ENCODE measurements around the gene EIF4A2. TPM values are rescaled to one million over a fixed set of nuclear protein-coding genes. Genes with fewer than 3 reads are reported as not detected.

EIF4A2 gene
- total and polyA plus RNA-seq, 10 of the 15 experiments (the other 5 are each of a cell fraction or from before 2014, with no cell fraction given), result 154 to 680 (median 259) TPM

MicroRNAs encoded within 50 kb of the gene (microRNA counts, 767-probe panel; counts per million panel counts)
- microRNA hsa-miR-1248, result 977 counts per million, percentile 26 among the panel's probes with 10 or more counts

Small RNA genes lying within 50 kb of the gene (microRNA-seq; reads per million reads assigned to microRNA genes)
- gene MIR1248, result 1.5 reads per million

Small RNA genes lying within 50 kb of the gene (small RNA-seq; reads per million reads assigned to genes)
- gene RF00092 (not detected), gene RNU6-1105P (not detected), gene SNORA4 (not detected), gene SNORA63 (not detected), gene SNORA81 (not detected), gene SNORD2 (not detected)

Other genes starting within 250 kb of the EIF4A2 start
Only the 7 nearest of the 10 such genes appear.
- gene AHSG, start 170.5 kb upstream of the EIF4A2 start, total RNA-seq (2014; rRNA removed), result not detected in 2 replicates
- gene AHSG, start 170.5 kb upstream of the EIF4A2 start, total RNA-seq (2014; rRNA removed; fragmentation: Illumina TruSeq; extraction: Trizol), result not detected in 2 replicates
- 0.90 and 1.2 TPM in 2 replicates for gene AHSG, start 170.5 kb upstream of the EIF4A2 start, total RNA-seq (2021)
- not detected in 2 replicates for gene AHSG, start 170.5 kb upstream of the EIF4A2 start, polyA plus RNA-seq (2011; rRNA removed)
- gene AHSG, start 170.5 kb upstream of the EIF4A2 start, polyA plus RNA-seq (2014; fragmentation: Illumina TruSeq; extraction: Trizol), result not detected in 2 replicates
- gene AHSG, start 170.5 kb upstream of the EIF4A2 start, polyA plus RNA-seq (2014; fragmentation: Nextera tagmentation; extraction: Ambion mirVana), result under 1 TPM in 1 of 2 experiments, not detected in 1; 0.06 TPM
- 0.15 TPM in 1 of 2 replicates, not detected in the other for gene AHSG, start 170.5 kb upstream of the EIF4A2 start, polyA plus RNA-seq (2014; rRNA removed)
- gene AHSG, start 170.5 kb upstream of the EIF4A2 start, polyA plus RNA-seq (2016; fragmentation: Nextera tagmentation; extraction: Ambion mirVana), result not detected
- not detected in 2 replicates for gene FETUB, start 143.2 kb upstream of the EIF4A2 start, total RNA-seq (2014; rRNA removed)
- gene FETUB, start 143.2 kb upstream of the EIF4A2 start, total RNA-seq (2014; rRNA removed; fragmentation: Illumina TruSeq; extraction: Trizol), result not detected in 2 replicates
- gene FETUB, start 143.2 kb upstream of the EIF4A2 start, total RNA-seq (2021), result not detected in 2 replicates
- not detected in 2 replicates for gene FETUB, start 143.2 kb upstream of the EIF4A2 start, polyA plus RNA-seq (2011; rRNA removed)
- gene FETUB, start 143.2 kb upstream of the EIF4A2 start, polyA plus RNA-seq (2014; fragmentation: Illumina TruSeq; extraction: Trizol), result not detected in 2 replicates
- not detected for gene FETUB, start 143.2 kb upstream of the EIF4A2 start, polyA plus RNA-seq (2014; fragmentation: Nextera tagmentation; extraction: Ambion mirVana)
- not detected in 2 replicates for gene FETUB, start 143.2 kb upstream of the EIF4A2 start, polyA plus RNA-seq (2014; rRNA removed)
- gene FETUB, start 143.2 kb upstream of the EIF4A2 start, polyA plus RNA-seq (2016; fragmentation: Nextera tagmentation; extraction: Ambion mirVana), result not detected
- gene HRG, start 117.6 kb upstream of the EIF4A2 start, total RNA-seq (2014; rRNA removed), result not detected in 2 replicates
- gene HRG, start 117.6 kb upstream of the EIF4A2 start, total RNA-seq (2014; rRNA removed; fragmentation: Illumina TruSeq; extraction: Trizol), result not detected in 2 replicates
- 0.13 and 0.21 TPM in 2 replicates for gene HRG, start 117.6 kb upstream of the EIF4A2 start, total RNA-seq (2021)
- gene HRG, start 117.6 kb upstream of the EIF4A2 start, polyA plus RNA-seq (2011; rRNA removed), result not detected in 2 replicates
- not detected in 2 replicates for gene HRG, start 117.6 kb upstream of the EIF4A2 start, polyA plus RNA-seq (2014; fragmentation: Illumina TruSeq; extraction: Trizol)
- gene HRG, start 117.6 kb upstream of the EIF4A2 start, polyA plus RNA-seq (2014; fragmentation: Nextera tagmentation; extraction: Ambion mirVana), result not detected
- not detected in 2 replicates for gene HRG, start 117.6 kb upstream of the EIF4A2 start, polyA plus RNA-seq (2014; rRNA removed)
- gene HRG, start 117.6 kb upstream of the EIF4A2 start, polyA plus RNA-seq (2016; fragmentation: Nextera tagmentation; extraction: Ambion mirVana), result not detected
- not detected in 2 replicates for gene KNG1, start 66.2 kb upstream of the EIF4A2 start, total RNA-seq (2014; rRNA removed)
- not detected in 2 replicates for gene KNG1, start 66.2 kb upstream of the EIF4A2 start, total RNA-seq (2014; rRNA removed; fragmentation: Illumina TruSeq; extraction: Trizol)
- 0.21 and 0.24 TPM in 2 replicates for gene KNG1, start 66.2 kb upstream of the EIF4A2 start, total RNA-seq (2021)
- gene KNG1, start 66.2 kb upstream of the EIF4A2 start, polyA plus RNA-seq (2011; rRNA removed), result not detected in 2 replicates
- gene KNG1, start 66.2 kb upstream of the EIF4A2 start, polyA plus RNA-seq (2014; fragmentation: Illumina TruSeq; extraction: Trizol), result not detected in 2 replicates
- gene KNG1, start 66.2 kb upstream of the EIF4A2 start, polyA plus RNA-seq (2014; fragmentation: Nextera tagmentation; extraction: Ambion mirVana), result not detected
- not detected in 2 replicates for gene KNG1, start 66.2 kb upstream of the EIF4A2 start, polyA plus RNA-seq (2014; rRNA removed)
- gene KNG1, start 66.2 kb upstream of the EIF4A2 start, polyA plus RNA-seq (2016; fragmentation: Nextera tagmentation; extraction: Ambion mirVana), result not detected
- gene RFC4, start 22.9 kb downstream of the EIF4A2 start, total RNA-seq (2014; rRNA removed), result 79.8 and 91.8 TPM in 2 replicates
- 112 and 121 TPM in 2 replicates for gene RFC4, start 22.9 kb downstream of the EIF4A2 start, total RNA-seq (2014; rRNA removed; fragmentation: Illumina TruSeq; extraction: Trizol)
- gene RFC4, start 22.9 kb downstream of the EIF4A2 start, total RNA-seq (2021), result 63.8 and 69.2 TPM in 2 replicates
- 49.1 and 58.6 TPM in 2 replicates for gene RFC4, start 22.9 kb downstream of the EIF4A2 start, polyA plus RNA-seq (2011; rRNA removed)
- 104 and 141 TPM in 2 replicates for gene RFC4, start 22.9 kb downstream of the EIF4A2 start, polyA plus RNA-seq (2014; fragmentation: Illumina TruSeq; extraction: Trizol)
- gene RFC4, start 22.9 kb downstream of the EIF4A2 start, polyA plus RNA-seq (2014; fragmentation: Nextera tagmentation; extraction: Ambion mirVana), result 100 to 1,000 TPM; 122 to 139 TPM
- 77.6 and 83.1 TPM in 2 replicates for gene RFC4, start 22.9 kb downstream of the EIF4A2 start, polyA plus RNA-seq (2014; rRNA removed)
- gene RFC4, start 22.9 kb downstream of the EIF4A2 start, polyA plus RNA-seq (2016; fragmentation: Nextera tagmentation; extraction: Ambion mirVana), result 100 to 1,000 TPM; 144 TPM
- gene ADIPOQ, start 59.1 kb downstream of the EIF4A2 start, total RNA-seq (2014; rRNA removed), result not detected in 2 replicates
- not detected in 2 replicates for gene ADIPOQ, start 59.1 kb downstream of the EIF4A2 start, total RNA-seq (2014; rRNA removed; fragmentation: Illumina TruSeq; extraction: Trizol)
- gene ADIPOQ, start 59.1 kb downstream of the EIF4A2 start, total RNA-seq (2021), result not detected in 2 replicates
- gene ADIPOQ, start 59.1 kb downstream of the EIF4A2 start, polyA plus RNA-seq (2011; rRNA removed), result not detected in 2 replicates
- not detected in 2 replicates for gene ADIPOQ, start 59.1 kb downstream of the EIF4A2 start, polyA plus RNA-seq (2014; fragmentation: Illumina TruSeq; extraction: Trizol)
- gene ADIPOQ, start 59.1 kb downstream of the EIF4A2 start, polyA plus RNA-seq (2014; fragmentation: Nextera tagmentation; extraction: Ambion mirVana), result not detected
- not detected in 2 replicates for gene ADIPOQ, start 59.1 kb downstream of the EIF4A2 start, polyA plus RNA-seq (2014; rRNA removed)
- gene ADIPOQ, start 59.1 kb downstream of the EIF4A2 start, polyA plus RNA-seq (2016; fragmentation: Nextera tagmentation; extraction: Ambion mirVana), result not detected
- 139 and 147 TPM in 2 replicates for gene ST6GAL1, start 146.9 kb downstream of the EIF4A2 start, total RNA-seq (2014; rRNA removed)
- 158 and 169 TPM in 2 replicates for gene ST6GAL1, start 146.9 kb downstream of the EIF4A2 start, total RNA-seq (2014; rRNA removed; fragmentation: Illumina TruSeq; extraction: Trizol)
- gene ST6GAL1, start 146.9 kb downstream of the EIF4A2 start, total RNA-seq (2021), result 207 and 220 TPM in 2 replicates
- 190 and 214 TPM in 2 replicates for gene ST6GAL1, start 146.9 kb downstream of the EIF4A2 start, polyA plus RNA-seq (2011; rRNA removed)
- 248 and 268 TPM in 2 replicates for gene ST6GAL1, start 146.9 kb downstream of the EIF4A2 start, polyA plus RNA-seq (2014; fragmentation: Illumina TruSeq; extraction: Trizol)
- 10 to 100 TPM; 74.2 to 75.0 TPM for gene ST6GAL1, start 146.9 kb downstream of the EIF4A2 start, polyA plus RNA-seq (2014; fragmentation: Nextera tagmentation; extraction: Ambion mirVana)
- 163 and 174 TPM in 2 replicates for gene ST6GAL1, start 146.9 kb downstream of the EIF4A2 start, polyA plus RNA-seq (2014; rRNA removed)
- 100 to 1,000 TPM; 133 to 135 TPM for gene ST6GAL1, start 146.9 kb downstream of the EIF4A2 start, polyA plus RNA-seq (2016; fragmentation: Nextera tagmentation; extraction: Ambion mirVana)

All from GM12878 (cell line).